GM19397 (cell line): ENCODE results near the gene NEK11.

Experiments
- ATAC-seq: cut with Tn5 transposase; IDR thresholded peaks from one replicate; pipeline ENCODE4 v1.9.1; 2021; ENCODE audit warnings: mild to moderate bottlenecking, moderate library complexity; ENCODE audit not compliant: unreplicated experiment

NEK11 gene

GRCh38 chr3:131026321-131027151, at the start of gene NEK11, which contains the start of gene ASTE1:
NEK11 (plus strand) TSS chr3:131026877; CDS start chr3:131029709, 2,832 bp downstream.
ASTE1 (minus strand) TSS chr3:131026825; CDS start chr3:131025306, 1,519 bp downstream.
- peak; percentile 99 for ATAC-seq

- ATAC-seq, result no peak
These were observed 47.6 kb upstream of the NEK11 start for GRCh38 chr3:130979117-130979516.

GRCh38 chr3:130981469-130981868, 45.2 kb upstream of the NEK11 start:
- no peak for ATAC-seq

GRCh38 chr3:130990282-130990681, 36.4 kb upstream of the NEK11 start:
- no peak for ATAC-seq

GRCh38 chr3:130991126-130991525, 35.6 kb upstream of the NEK11 start:
- no peak for ATAC-seq

GRCh38 chr3:130992344-130992743, 34.3 kb upstream of the NEK11 start:
- ATAC-seq, result no peak

- ATAC-seq, result no peak
These were observed 29.4 kb upstream of the NEK11 start for GRCh38 chr3:130997289-130997688.

- ATAC-seq, result no peak
These were observed 25.6 kb upstream of the NEK11 start for GRCh38 chr3:131001071-131001470.

GRCh38 chr3:131004603-131005002, 22.1 kb upstream of the NEK11 start:
- no peak for ATAC-seq

- no peak for ATAC-seq
These were observed 19.4 kb upstream of the NEK11 start for GRCh38 chr3:131007256-131007655.

- ATAC-seq, result no peak
These were observed 18.9 kb upstream of the NEK11 start for GRCh38 chr3:131007782-131008181.

GRCh38 chr3:131008326-131008725, 18.4 kb upstream of the NEK11 start:
- ATAC-seq, result no peak

GRCh38 chr3:131009698-131010097, 17.0 kb upstream of the NEK11 start:
- ATAC-seq, result no peak

- ATAC-seq, result no peak
These were observed 7.7 kb upstream of the NEK11 start for GRCh38 chr3:131018970-131019369.

- no peak for ATAC-seq
These were observed 6.5 kb upstream of the NEK11 start for GRCh38 chr3:131020122-131020693.

GRCh38 chr3:131025539-131025938, 1.1 kb upstream of the NEK11 start:
- ATAC-seq, result no peak

GRCh38 chr3:131028844-131029243, 2.2 kb downstream of the NEK11 start:
- ATAC-seq, result no peak

GRCh38 chr3:131031660-131032059, 5.0 kb downstream of the NEK11 start:
- ATAC-seq, result no peak

- no peak for ATAC-seq
These were observed 6.9 kb downstream of the NEK11 start for GRCh38 chr3:131033480-131034080.

- no peak for ATAC-seq
These were observed 9.6 kb downstream of the NEK11 start for GRCh38 chr3:131036200-131036816.

GRCh38 chr3:131036986-131037385, 10.3 kb downstream of the NEK11 start:
- no peak for ATAC-seq
